Measurements from ENCODE around the gene CLN6.

CLN6 gene

DNA sequence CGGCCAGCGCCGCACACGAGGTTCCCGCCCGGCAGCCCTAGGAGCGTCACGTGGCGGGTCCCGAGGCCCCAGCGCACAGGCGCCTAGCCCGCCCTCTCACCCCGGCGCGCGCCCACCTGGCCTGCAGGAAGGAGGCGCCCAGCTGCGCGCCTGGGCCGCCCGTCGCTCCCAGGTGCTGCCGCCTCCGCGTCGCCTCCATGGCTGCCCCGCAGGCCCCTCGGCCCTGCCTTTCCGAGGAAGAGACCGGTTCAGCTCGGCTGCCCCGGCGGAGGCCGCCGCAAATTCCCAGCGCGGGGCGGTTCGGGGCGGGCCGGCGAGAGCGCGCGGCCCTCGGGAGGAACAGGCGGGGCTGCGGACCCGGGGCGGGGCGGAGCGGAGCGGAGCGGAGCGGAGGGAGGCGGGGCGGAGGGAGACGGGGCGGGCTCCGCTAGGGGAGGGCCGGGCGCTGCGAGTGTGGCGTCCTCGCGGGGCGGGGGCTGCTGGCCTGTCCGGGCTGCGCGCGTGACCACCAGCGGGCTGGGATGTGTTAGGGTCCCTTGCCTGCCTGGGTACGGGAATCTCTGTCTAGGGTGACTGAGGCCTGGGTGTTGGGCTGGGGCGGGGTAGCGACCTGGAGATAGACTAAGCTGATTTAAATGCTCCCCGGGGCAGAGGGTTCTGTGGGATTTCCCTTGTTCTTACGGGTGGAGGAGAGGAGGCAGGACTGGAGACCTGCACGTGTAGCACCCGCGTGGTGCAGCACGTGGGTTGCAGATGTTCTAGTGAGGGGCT lies at the start of gene CLN6:
Gene CLN6, minus strand, starts transcription at position 343 of the 771 bp plus-strand sequence. Its CDS starts 144 bp downstream, at position 199.
- Histone ChIP-seq H3K9ac (ENCODE audit: low read length in 2 of 2) (peak within 1 kb of the TSS; percentile 64 to 76), H3K9me3 (ENCODE audit: control insufficient read depth in 2 of 2, low read length in 2 of 2) (no peaks in the 10 kb centered on the region), H3K27me3 (ENCODE audit: control insufficient read depth in 1 of 2, insufficient read depth in 2 of 2, low read length in 2 of 2) (no peaks in the 10 kb centered on the region), H3K36me3 (ENCODE audit: control insufficient read depth in 2 of 2, insufficient read depth in 2 of 2, low read length in 2 of 2) (no peaks in the 10 kb centered on the region), H3K27ac (ENCODE audit: low read length) (peak within 1 kb of the TSS; percentile 18), H3K4me1 (ENCODE audit: control insufficient read depth, insufficient read depth, low read length) (peaks cover 22% of the 10 kb centered on the region), H3K4me3 (ENCODE audit: low read length in 2 of 2) (peak within 1 kb of the TSS; percentile 83 to 84)

DNA sequence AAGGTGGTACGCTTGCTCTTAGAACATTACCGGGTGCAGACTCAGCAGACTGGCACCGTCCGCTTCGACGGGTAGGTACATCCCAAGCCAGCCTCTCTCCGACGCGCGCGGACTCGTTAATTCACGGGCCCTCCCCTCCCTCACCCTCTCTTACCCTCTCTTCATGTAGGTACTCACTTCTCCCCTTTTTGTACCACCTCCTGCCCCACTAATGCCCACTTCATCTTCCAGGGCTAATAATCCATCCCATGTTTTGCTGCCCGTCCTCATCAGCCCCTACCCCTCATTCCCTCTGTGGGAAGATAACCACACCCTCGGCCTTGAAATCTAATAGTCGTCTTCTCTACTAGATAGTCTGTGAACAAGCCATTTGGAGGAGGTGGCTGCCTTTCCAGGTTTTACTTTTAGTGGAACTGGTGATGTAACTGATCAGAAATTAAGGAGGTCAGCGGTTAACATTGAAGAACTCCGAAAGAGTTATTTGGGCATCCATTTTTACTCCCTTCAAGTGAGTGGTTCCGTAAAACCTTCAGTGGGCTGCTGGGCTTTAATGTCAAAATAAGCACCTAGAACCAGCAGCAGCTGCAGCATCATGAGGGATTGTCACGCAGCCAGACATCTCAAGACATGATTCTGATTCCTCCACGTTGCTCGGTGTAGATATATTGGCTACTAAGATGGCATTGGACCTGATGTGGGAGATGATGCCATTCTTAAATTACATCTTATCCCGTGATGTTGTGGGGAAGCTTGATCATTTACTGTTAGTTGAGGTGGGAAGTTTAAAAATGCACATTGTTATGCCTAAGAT lies 49.3 kb upstream of the CLN6 start:
- no peaks in the 10 kb centered on the region for H3K9me3 ChIP-seq (ENCODE audit: control insufficient read depth in 2 of 2, low read length in 2 of 2)
- peaks cover 25% of the 10 kb centered on the region for H3K4me1 ChIP-seq (ENCODE audit: control insufficient read depth, insufficient read depth, low read length)
- peak overlapping the region; percentile 90 to 99 for H3K4me3 ChIP-seq (ENCODE audit: low read length in 2 of 2)

DNA sequence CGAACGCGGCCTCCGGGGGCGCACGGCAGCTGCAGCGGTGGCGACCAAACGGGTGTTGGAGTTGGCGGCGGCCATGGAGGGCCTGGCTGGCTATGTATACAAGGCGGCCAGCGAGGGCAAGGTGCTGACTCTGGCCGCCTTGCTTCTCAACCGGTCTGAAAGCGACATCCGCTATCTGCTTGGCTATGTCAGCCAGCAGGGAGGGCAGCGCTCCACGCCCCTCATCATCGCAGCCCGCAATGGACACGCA lies 48.7 kb upstream of the CLN6 start:
- Histone ChIP-seq H3K9ac (ENCODE audit: low read length in 2 of 2) (peak overlapping the region; percentile 98 to 99), H3K27ac (ENCODE audit: low read length) (peak overlapping the region; percentile 100), H3K27me3 (ENCODE audit: control insufficient read depth in 1 of 2, insufficient read depth in 2 of 2, low read length in 2 of 2) (no peaks in the 10 kb centered on the region), H3K4me1 (ENCODE audit: control insufficient read depth, insufficient read depth, low read length) (peaks cover 25% of the 10 kb centered on the region), H3K4me3 (ENCODE audit: low read length in 2 of 2) (peak overlapping the region; percentile 90 to 99), H3K36me3 (ENCODE audit: control insufficient read depth in 2 of 2, insufficient read depth in 2 of 2, low read length in 2 of 2) (no peaks in the 10 kb centered on the region), H3K9me3 (ENCODE audit: control insufficient read depth in 2 of 2, low read length in 2 of 2) (no peaks in the 10 kb centered on the region)

More for the DNA sequence above, 49.3 kb upstream of the CLN6 start:
- Histone ChIP-seq H3K27me3 (ENCODE audit: control insufficient read depth in 1 of 2, insufficient read depth in 2 of 2, low read length in 2 of 2) (no peaks in the 10 kb centered on the region), H3K27ac (ENCODE audit: low read length) (peak overlapping the region; percentile 100), H3K9ac (ENCODE audit: low read length in 2 of 2) (peak overlapping the region; percentile 98 to 99), H3K36me3 (ENCODE audit: control insufficient read depth in 2 of 2, insufficient read depth in 2 of 2, low read length in 2 of 2) (no peaks in the 10 kb centered on the region)

- no peaks in the 10 kb centered on the region for H3K9me3 ChIP-seq (ENCODE audit: control insufficient read depth in 2 of 2, low read length in 2 of 2)
Measured at GRCh38 chr15:68277603-68278344, 48.2 kb upstream of the CLN6 start, which contains the start of gene FEM1B. Gene FEM1B, plus strand, starts transcription at chr15:68277745. Its CDS starts 673 bp downstream, at chr15:68278418.

GRCh38 chr15:68277131-68277602 lies 47.6 kb upstream of the CLN6 start:
- H3K36me3 ChIP-seq (ENCODE audit: control insufficient read depth in 2 of 2, insufficient read depth in 2 of 2, low read length in 2 of 2), result no peaks in the 10 kb centered on the region
- H3K4me3 ChIP-seq (ENCODE audit: low read length in 2 of 2), result peak overlapping the region; percentile 68 to 99
- no peaks in the 10 kb centered on the region for H3K9me3 ChIP-seq (ENCODE audit: control insufficient read depth in 2 of 2, low read length in 2 of 2)
- H3K27ac ChIP-seq (ENCODE audit: low read length), result peak overlapping the region; percentile 100
- H3K27me3 ChIP-seq (ENCODE audit: control insufficient read depth in 1 of 2, insufficient read depth in 2 of 2, low read length in 2 of 2), result no peaks in the 10 kb centered on the region
- H3K4me1 ChIP-seq (ENCODE audit: control insufficient read depth, insufficient read depth, low read length), result peaks cover 36% of the 10 kb centered on the region
- peak overlapping the region; percentile 98 to 99 for H3K9ac ChIP-seq (ENCODE audit: low read length in 2 of 2)

More at GRCh38 chr15:68277603-68278344, 48.2 kb upstream of the CLN6 start, which contains the start of gene FEM1B:
- peak within 1 kb of the TSS; percentile 98 to 99 for H3K9ac ChIP-seq (ENCODE audit: low read length in 2 of 2)
- peaks cover 30% of the 10 kb centered on the region for H3K4me1 ChIP-seq (ENCODE audit: control insufficient read depth, insufficient read depth, low read length)
- peak within 1 kb of the TSS; percentile 100 for H3K27ac ChIP-seq (ENCODE audit: low read length)
- no peaks in the 10 kb centered on the region for H3K27me3 ChIP-seq (ENCODE audit: control insufficient read depth in 1 of 2, insufficient read depth in 2 of 2, low read length in 2 of 2)
- H3K4me3 ChIP-seq (ENCODE audit: low read length in 2 of 2), result peak within 1 kb of the TSS; percentile 90 to 99
- H3K36me3 ChIP-seq (ENCODE audit: control insufficient read depth in 2 of 2, insufficient read depth in 2 of 2, low read length in 2 of 2), result no peaks in the 10 kb centered on the region

DNA sequence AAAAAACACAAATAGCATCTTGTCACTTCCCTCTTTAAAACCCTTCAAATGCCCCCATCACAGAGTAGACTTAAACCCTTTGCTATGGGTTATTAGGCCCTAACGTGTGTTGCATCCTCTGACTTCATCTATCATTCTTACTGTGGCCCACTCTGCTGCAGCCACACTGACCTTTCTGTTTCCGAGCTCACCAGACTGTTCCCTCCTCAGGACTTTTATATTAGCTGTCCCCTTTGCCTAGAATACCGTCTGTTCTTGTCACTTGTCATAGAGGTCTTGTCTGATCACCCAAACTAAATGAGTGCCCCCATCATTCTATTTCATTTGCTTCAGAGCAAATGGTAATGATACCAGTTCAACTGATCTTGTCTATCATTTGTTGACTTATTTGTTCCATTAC lies 47.1 kb upstream of the CLN6 start:
- Histone ChIP-seq H3K4me3 (ENCODE audit: low read length in 2 of 2) (peak overlapping the region; percentile 68 to 99), H3K9me3 (ENCODE audit: control insufficient read depth in 2 of 2, low read length in 2 of 2) (no peaks in the 10 kb centered on the region), H3K9ac (ENCODE audit: low read length in 2 of 2) (peak overlapping the region; percentile 98 to 99), H3K27me3 (ENCODE audit: control insufficient read depth in 1 of 2, insufficient read depth in 2 of 2, low read length in 2 of 2) (no peaks in the 10 kb centered on the region), H3K36me3 (ENCODE audit: control insufficient read depth in 2 of 2, insufficient read depth in 2 of 2, low read length in 2 of 2) (no peaks in the 10 kb centered on the region), H3K4me1 (ENCODE audit: control insufficient read depth, insufficient read depth, low read length) (peaks cover 41% of the 10 kb centered on the region), H3K27ac (ENCODE audit: low read length) (peak overlapping the region; percentile 100)

GRCh38 chr15:68275165-68275746 lies 45.7 kb upstream of the CLN6 start:
- Histone ChIP-seq H3K27me3 (ENCODE audit: control insufficient read depth in 1 of 2, insufficient read depth in 2 of 2, low read length in 2 of 2) (no peaks in the 10 kb centered on the region), H3K4me3 (ENCODE audit: low read length in 2 of 2) (peak overlapping the region in 1 of 2 donors; percentile 15), H3K27ac (ENCODE audit: low read length) (peak overlapping the region; percentile 100), H3K9ac (ENCODE audit: low read length in 2 of 2) (no peak overlapping the region), H3K4me1 (ENCODE audit: control insufficient read depth, insufficient read depth, low read length) (peaks cover 45% of the 10 kb centered on the region), H3K36me3 (ENCODE audit: control insufficient read depth in 2 of 2, insufficient read depth in 2 of 2, low read length in 2 of 2) (no peaks in the 10 kb centered on the region), H3K9me3 (ENCODE audit: control insufficient read depth in 2 of 2, low read length in 2 of 2) (no peaks in the 10 kb centered on the region)

GRCh38 chr15:68274201-68274848 lies 44.8 kb upstream of the CLN6 start:
- H3K4me1 ChIP-seq (ENCODE audit: control insufficient read depth, insufficient read depth, low read length), result peaks cover 41% of the 10 kb centered on the region
- H3K27me3 ChIP-seq (ENCODE audit: control insufficient read depth in 1 of 2, insufficient read depth in 2 of 2, low read length in 2 of 2), result no peaks in the 10 kb centered on the region
- no peak overlapping the region for H3K9ac ChIP-seq (ENCODE audit: low read length in 2 of 2)
- no peak overlapping the region for H3K4me3 ChIP-seq (ENCODE audit: low read length in 2 of 2)
- H3K9me3 ChIP-seq (ENCODE audit: control insufficient read depth in 2 of 2, low read length in 2 of 2), result no peaks in the 10 kb centered on the region
- H3K27ac ChIP-seq (ENCODE audit: low read length), result peak overlapping the region; percentile 100
- H3K36me3 ChIP-seq (ENCODE audit: control insufficient read depth in 2 of 2, insufficient read depth in 2 of 2, low read length in 2 of 2), result no peaks in the 10 kb centered on the region

DNA sequence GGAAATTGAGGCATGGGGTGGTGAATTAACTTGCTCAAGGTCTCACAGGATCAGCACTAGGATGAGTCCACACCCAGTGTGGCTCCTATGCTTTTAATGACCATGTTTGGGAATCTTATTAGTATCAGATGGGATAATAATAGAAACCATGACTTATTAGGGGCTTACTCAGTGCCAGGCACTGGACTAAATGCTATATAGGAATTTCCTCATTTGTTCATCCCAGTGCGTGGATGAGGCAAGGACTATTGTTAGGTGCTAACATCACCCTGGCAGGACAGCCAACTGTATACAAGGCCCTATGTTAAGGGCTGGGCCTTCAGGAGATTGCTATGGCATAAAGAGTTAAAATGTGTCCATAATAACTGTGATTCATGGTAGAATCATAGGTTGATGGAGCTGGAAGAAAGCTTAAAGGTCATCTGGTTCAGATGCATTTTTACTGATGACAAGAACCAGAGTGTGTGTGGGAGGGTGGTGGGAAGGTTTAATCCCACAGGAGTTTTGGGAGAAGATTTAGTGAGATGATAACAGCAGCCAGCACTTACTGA lies 43.3 kb upstream of the CLN6 start:
- peaks cover 39% of the 10 kb centered on the region for H3K4me1 ChIP-seq (ENCODE audit: control insufficient read depth, insufficient read depth, low read length)
- no peaks in the 10 kb centered on the region for H3K36me3 ChIP-seq (ENCODE audit: control insufficient read depth in 2 of 2, insufficient read depth in 2 of 2, low read length in 2 of 2)
- H3K4me3 ChIP-seq (ENCODE audit: low read length in 2 of 2), result peak overlapping the region in 1 of 2 donors; percentile 15
- H3K9ac ChIP-seq (ENCODE audit: low read length in 2 of 2), result peak overlapping the region; percentile 51 to 73
- H3K27me3 ChIP-seq (ENCODE audit: control insufficient read depth in 1 of 2, insufficient read depth in 2 of 2, low read length in 2 of 2), result no peaks in the 10 kb centered on the region
- H3K9me3 ChIP-seq (ENCODE audit: control insufficient read depth in 2 of 2, low read length in 2 of 2), result no peaks in the 10 kb centered on the region
- peak overlapping the region; percentile 100 for H3K27ac ChIP-seq (ENCODE audit: low read length)
